Measurements from ENCODE around the gene CCDC80.

Gene CCDC80

GRCh38 chr3:112632596-112632995, 8.3 kb downstream of the CCDC80 start:
- no peak for DNase-seq

GRCh38 chr3:112631257-112631656, 9.7 kb downstream of the CCDC80 start:
- no peak for DNase-seq

GRCh38 chr3:112629425-112629824, 11.5 kb downstream of the CCDC80 start:
- no peak for DNase-seq

- DNase-seq, result no peak
Observed at GRCh38 chr3:112627919-112628466, 12.9 kb downstream of the CCDC80 start.

- DNase-seq, result no peak
Observed at GRCh38 chr3:112627419-112627818, 13.5 kb downstream of the CCDC80 start.

GRCh38 chr3:112623717-112624116, 17.2 kb downstream of the CCDC80 start:
- DNase-seq, result no peak

GRCh38 chr3:112623213-112623612, 17.7 kb downstream of the CCDC80 start:
- DNase-seq, result no peak

- DNase-seq, result no peak
Observed at GRCh38 chr3:112619295-112619694, 21.6 kb downstream of the CCDC80 start.

- DNase-seq, result no peak
Observed at GRCh38 chr3:112617285-112617684, 23.7 kb downstream of the CCDC80 start.

- DNase-seq, result no peak
Observed at GRCh38 chr3:112615989-112616731, 24.8 kb downstream of the CCDC80 start.

GRCh38 chr3:112611752-112612515, 29.0 kb downstream of the CCDC80 start:
- DNase-seq, result peak; percentile 14 to 53

GRCh38 chr3:112610121-112610520, 30.8 kb downstream of the CCDC80 start:
- DNase-seq, result no peak

- no peak for DNase-seq
Observed at GRCh38 chr3:112607863-112608262, 33.1 kb downstream of the CCDC80 start.

- no peak for DNase-seq
Observed at GRCh38 chr3:112606098-112606497, 34.8 kb downstream of the CCDC80 start.

- no peak for DNase-seq
Observed at GRCh38 chr3:112605285-112605684, 35.7 kb downstream of the CCDC80 start.

GRCh38 chr3:112604536-112604935, 36.4 kb downstream of the CCDC80 start:
- DNase-seq, result no peak

GRCh38 chr3:112602217-112602838, 38.6 kb downstream of the CCDC80 start:
- no peak for DNase-seq

GRCh38 chr3:112598731-112599130, 42.2 kb downstream of the CCDC80 start:
- DNase-seq, result no peak

- DNase-seq, result no peak
Observed at GRCh38 chr3:112597945-112598344, 43.0 kb downstream of the CCDC80 start.

GRCh38 chr3:112594856-112595255, 46.1 kb downstream of the CCDC80 start:
- DNase-seq, result no peak

- DNase-seq, result no peak
Observed at GRCh38 chr3:112593258-112593657, 47.7 kb downstream of the CCDC80 start.

- no peak for DNase-seq
Observed at GRCh38 chr3:112587336-112587735, 53.6 kb downstream of the CCDC80 start.

GRCh38 chr3:112585782-112586181, 55.2 kb downstream of the CCDC80 start:
- no peak for DNase-seq

GRCh38 chr3:112583105-112583504, 57.8 kb downstream of the CCDC80 start:
- no peak for DNase-seq

Measured in NCI-H187 (cell line).